Stimulated activated effector memory CD8-positive, alpha-beta T cell treated with anti-CD3 and anti-CD28 coated beads, Interleukin-12 subunit alpha, Interleukin-12 subunit beta, amount 100 ng/mL, for 72 hours (primary cell): Measurements from ENCODE around the gene MVP.
"Not testable (repeated sequence)": the region's sequence is repeated elsewhere in the genome, so short reads cannot be mapped to it uniquely, and the experiment has no call there.

Experiments
- ATAC-seq: fragments of 150-1000 bp; cut with Tn5 transposase; 2 replicates; pipeline ENCODE4 v1.10.0; 2021
- DNase-seq, 2 donors: peaks; one replicate each; pipeline ENCODE4 v3.0.0; 2021 to 2022; ENCODE audit warnings: low spot score in 2 of 2
- H3K27ac Mint-ChIP-seq: one replicate; pipeline ENCODE4 v1.8.0; 2022; ENCODE audit warnings: mild to moderate bottlenecking, mixed read lengths
- H3K36me3 Mint-ChIP-seq: one replicate; pipeline ENCODE4 v1.8.0; 2022; ENCODE audit warnings: mild to moderate bottlenecking, mixed read lengths
- H3K4me1 Mint-ChIP-seq: one replicate; pipeline ENCODE4 v1.8.0; 2022; ENCODE audit warnings: mixed read lengths
- H3K4me3 Mint-ChIP-seq: one replicate; pipeline ENCODE4 v1.8.0; 2022; ENCODE audit warnings: mild to moderate bottlenecking, mixed read lengths
- H3K9me3 Mint-ChIP-seq: one replicate; pipeline ENCODE4 v1.8.0; 2022; ENCODE audit warnings: mixed read lengths

MVP gene

GRCh38 chr16:29889372-29889771 lies 69.1 kb downstream of the MVP start:
- ATAC-seq, H3K4me3 Mint-ChIP-seq, H3K9me3 Mint-ChIP-seq, H3K4me1 Mint-ChIP-seq, H3K36me3 Mint-ChIP-seq, DNase-seq, H3K27ac Mint-ChIP-seq: not testable (repeated sequence)

- Mint-ChIP-seq H3K4me3 (no peak overlapping the region), H3K9me3 (no peaks in the 10 kb centered on the region), H3K4me1 (no peaks in the 10 kb centered on the region), H3K36me3 (no peaks in the 10 kb centered on the region), H3K27ac (no peak overlapping the region)
- ATAC-seq (no peak), DNase-seq (no peak)
These were observed 71.5 kb downstream of the MVP start for GRCh38 chr16:29891525-29892457.

GRCh38 chr16:29892458-29892813 lies 72.2 kb downstream of the MVP start:
- ATAC-seq, result no peak
- no peak for DNase-seq
- H3K36me3 Mint-ChIP-seq, result no peaks in the 10 kb centered on the region
- H3K4me3 Mint-ChIP-seq, result no peak overlapping the region
- no peaks in the 10 kb centered on the region for H3K9me3 Mint-ChIP-seq
- no peaks in the 10 kb centered on the region for H3K4me1 Mint-ChIP-seq
- H3K27ac Mint-ChIP-seq, result no peak overlapping the region

GRCh38 chr16:29893553-29893952 lies 73.3 kb downstream of the MVP start:
- H3K9me3 Mint-ChIP-seq, result no peaks in the 10 kb centered on the region
- peaks cover 7% of the 10 kb centered on the region for H3K4me1 Mint-ChIP-seq
- no peak for DNase-seq
- no peak overlapping the region for H3K27ac Mint-ChIP-seq
- H3K4me3 Mint-ChIP-seq, result no peak overlapping the region
- no peaks in the 10 kb centered on the region for H3K36me3 Mint-ChIP-seq
- ATAC-seq, result no peak

GRCh38 chr16:29894352-29894751 lies 74.1 kb downstream of the MVP start:
- ATAC-seq (no peak), DNase-seq (no peak)
- Mint-ChIP-seq H3K4me1 (peaks cover 13% of the 10 kb centered on the region), H3K27ac (no peak overlapping the region), H3K4me3 (no peak overlapping the region), H3K36me3 (no peaks in the 10 kb centered on the region), H3K9me3 (no peaks in the 10 kb centered on the region)

- Mint-ChIP-seq H3K27ac (no peak overlapping the region), H3K36me3 (no peaks in the 10 kb centered on the region)
These were observed 76.6 kb downstream of the MVP start for GRCh38 chr16:29896841-29897240.

GRCh38 chr16:29897333-29897732 lies 77.1 kb downstream of the MVP start:
- no peaks in the 10 kb centered on the region for H3K36me3 Mint-ChIP-seq
- H3K4me1 Mint-ChIP-seq, result peaks cover 22% of the 10 kb centered on the region
- DNase-seq, result no peak
- H3K27ac Mint-ChIP-seq, result no peak overlapping the region
- no peak for ATAC-seq
- no peak overlapping the region for H3K4me3 Mint-ChIP-seq
- H3K9me3 Mint-ChIP-seq, result no peaks in the 10 kb centered on the region

More at GRCh38 chr16:29896841-29897240, 76.6 kb downstream of the MVP start:
- Mint-ChIP-seq H3K4me1 (peaks cover 22% of the 10 kb centered on the region), H3K4me3 (no peak overlapping the region), H3K9me3 (no peaks in the 10 kb centered on the region)
- DNase-seq, result no peak
- ATAC-seq, result no peak
